Esophagus muscularis mucosa (tissue), 4 donors: ENCODE data around the gene C3orf80. TPM values are rescaled to one million over a fixed set of nuclear protein-coding genes. Genes with fewer than 3 reads are reported as not detected.

Experiments used
- DNase-seq: peaks from one replicate; pipeline ENCODE4 v3.0.0-alpha.2; 2017; ENCODE audit errors: extremely low spot score
- H3K27ac ChIP-seq, 4 donors: fragments of 200-600 bp; sonication (generic); replicated peaks in 1 of 4; 1 replicate in 3 of 4; 2 replicates in 1 of 4; pipeline ENCODE4 v1.5.1; 2016 to 2019; ENCODE audit warnings: mild to moderate bottlenecking in 1 of 4
- H3K27me3 ChIP-seq, 4 donors: fragments of 200-600 bp; sonication (generic); one replicate each; pipeline versions ENCODE4 v1.5.1 to v1.6.0; 2016 to 2019
- H3K36me3 ChIP-seq, 4 donors: fragments of 200-600 bp; sonication (generic); one replicate each; pipeline ENCODE4 v1.5.1; 2016 to 2019
- H3K4me1 ChIP-seq, 4 donors: fragments of 200-600 bp; sonication (generic); one replicate each; pipeline ENCODE4 v1.5.1; 2016 to 2019
- H3K4me3 ChIP-seq, 4 donors: fragments of 200-600 bp; sonication (generic); 1 replicate in 2 of 4; 2 replicates in 2 of 4; pipeline ENCODE4 v1.5.1; 2016 to 2019; ENCODE audit warnings: mild to moderate bottlenecking in 4 of 4, moderate library complexity in 1 of 4
- H3K9me3 ChIP-seq, 4 donors: fragments of 200-600 bp; sonication (generic); 1 replicate in 3 of 4; 2 replicates in 1 of 4; pipeline ENCODE4 v1.5.1; 2016 to 2019
- CTCF ChIP-seq, 3 experiments: fragments of 200-600 bp in 2 of 3; fragments of 450-650 bp in 1 of 3; sonication (generic) in 2 of 3; IDR thresholded peaks; one replicate each; pipeline ENCODE4 v1.5.1; 2017 to 2019; ENCODE audit warnings: antibody characterized with exemption in 3 of 3, mild to moderate bottlenecking in 2 of 3, moderate library complexity in 1 of 3
- EP300 ChIP-seq: sonication (generic); formaldehyde crosslinking; IDR thresholded peaks from one replicate; pipeline ENCODE4 v1.6.1; 2017; ENCODE audit warnings: antibody characterized with exemption
- POLR2A ChIP-seq: fragments of 450-650 bp; IDR thresholded peaks from one replicate; pipeline ENCODE4 v1.6.1; 2017; ENCODE audit warnings: antibody characterized with exemption, moderate library complexity, mild to moderate bottlenecking, low read depth
- POLR2AphosphoS5 ChIP-seq, 2 donors: sonication (generic); formaldehyde crosslinking; IDR thresholded peaks; one replicate each; pipeline ENCODE4 v1.6.1; 2017; ENCODE audit warnings: antibody characterized with exemption in 2 of 2
- WGBS: methylation state at CpG from one replicate; pipeline ENCODE4 v1.1.5; 2018; 5-methylcytosine and 5-hydroxymethylcytosine counted together
- intact Hi-C: fragments of 100-400 bp; cut with DNase I; formaldehyde crosslinking; loops from one replicate; pipeline ENCODE4 v1.15.1; 2023
- total RNA-seq, 4 donors: library from RNA; depleted of rRNA; stranded (reverse); fragments of >200 nt; gene quantifications; one replicate each; pipeline versions ENCODE4 v1.1.0 to v1.2.1, GENCODE V29; 2016

C3orf80 gene
- total RNA-seq, 4 donors from 2014 or later, result under 0.01 to 0.26 (median 0.17) TPM

- Histone ChIP-seq H3K27ac (peak overlapping the region in 1 of 4 donors; percentile 36), H3K4me3 (peak overlapping the region in 1 of 4 donors; percentile 25), H3K36me3 (no peaks in the 10 kb centered on the region), H3K27me3 (no peaks in the 10 kb centered on the region), H3K4me1 (peaks cover 0 to 24% (median 19%) of the 10 kb centered on the region in 4 donors), H3K9me3 (no peaks in the 10 kb centered on the region)
- intact Hi-C loops, result no loop called here
- 11% methylated on average over 11 of the region's 11 CpGs for WGBS
- DNase-seq, result peak; percentile 70
- TF ChIP-seq POLR2AphosphoS5 (IDR thresholded peaks at IDR 0.05), result no peak
- no peak for TF ChIP-seq POLR2A
- TF ChIP-seq CTCF (IDR thresholded peaks at IDR 0.05), result no peak
- TF ChIP-seq EP300, result no peak
Measured at GRCh38 chr3:160180581-160181216, 44.5 kb upstream of the C3orf80 start.

GRCh38 chr3:160183345-160184076 lies 41.7 kb upstream of the C3orf80 start:
- Histone ChIP-seq H3K27ac (no peak overlapping the region), H3K36me3 (no peaks in the 10 kb centered on the region), H3K4me3 (no peak overlapping the region), H3K27me3 (no peaks in the 10 kb centered on the region), H3K9me3 (peaks cover 0 to 5% (median 0%) of the 10 kb centered on the region in 4 donors), H3K4me1 (peaks cover 0 to 24% (median 19%) of the 10 kb centered on the region in 4 donors)
- TF ChIP-seq POLR2A (no peak), POLR2AphosphoS5 (IDR thresholded peaks at IDR 0.05) (no peak), EP300 (no peak)
- intact Hi-C loops, result no loop called here
- DNase-seq, result no peak
- 65% methylated on average over 4 of the region's 4 CpGs for WGBS

GRCh38 chr3:160184655-160185054 lies 40.6 kb upstream of the C3orf80 start:
- 28% methylated on average over 3 of the region's 3 CpGs for WGBS
- TF ChIP-seq CTCF (IDR thresholded peaks at IDR 0.05) (no peak), POLR2AphosphoS5 (IDR thresholded peaks at IDR 0.05) (no peak), EP300 (no peak), POLR2A (no peak)
- no peak overlapping the region for H3K27ac ChIP-seq
- intact Hi-C loops, result no loop called here
- peaks cover 0 to 24% (median 19%) of the 10 kb centered on the region in 4 donors for H3K4me1 ChIP-seq
- no peaks in the 10 kb centered on the region for H3K27me3 ChIP-seq
- no peak for DNase-seq
- H3K9me3 ChIP-seq, result peaks cover 0 to 5% (median 0%) of the 10 kb centered on the region in 4 donors
- H3K36me3 ChIP-seq, result no peaks in the 10 kb centered on the region
- H3K4me3 ChIP-seq, result no peak overlapping the region

GRCh38 chr3:160185751-160186150 lies 39.5 kb upstream of the C3orf80 start:
- Histone ChIP-seq H3K27me3 (no peaks in the 10 kb centered on the region), H3K36me3 (no peaks in the 10 kb centered on the region), H3K9me3 (peaks cover 0 to 5% (median 0%) of the 10 kb centered on the region in 4 donors), H3K4me1 (peaks cover 0 to 17% (median 15%) of the 10 kb centered on the region in 4 donors), H3K4me3 (no peak overlapping the region), H3K27ac (no peak overlapping the region)
- peak; percentile 84 for DNase-seq
- TF ChIP-seq POLR2AphosphoS5 (IDR thresholded peaks at IDR 0.05) (no peak), POLR2A (no peak), CTCF (IDR thresholded peaks at IDR 0.05) (no peak), EP300 (no peak)
- intact Hi-C loops, result no loop called here

- TF ChIP-seq POLR2AphosphoS5 (IDR thresholded peaks at IDR 0.05) (no peak), EP300 (no peak), POLR2A (no peak), CTCF (IDR thresholded peaks at IDR 0.05) (no peak)
- Histone ChIP-seq H3K9me3 (peaks cover 0 to 5% (median 0%) of the 10 kb centered on the region in 4 donors), H3K27ac (no peak overlapping the region), H3K4me3 (no peak overlapping the region), H3K4me1 (peaks cover 0 to 11% (median 7%) of the 10 kb centered on the region in 4 donors), H3K36me3 (no peaks in the 10 kb centered on the region), H3K27me3 (no peaks in the 10 kb centered on the region)
- no peak for DNase-seq
- WGBS, result 95% methylated on average over 2 of the region's 2 CpGs
- intact Hi-C loops, result no loop called here
Measured at GRCh38 chr3:160187288-160187687, 37.9 kb upstream of the C3orf80 start.
